Panc1 (cell line): ENCODE measurements around the gene THRB.

Experiments used
- POLR2AphosphoS5 ChIP-seq: IDR thresholded peaks from 2 replicates; pipeline ENCODE4 v1.6.1; 2012; ENCODE audit warnings: mild to moderate bottlenecking, low read depth, low read length, moderate library complexity
- TF ChIP-seq, protein P1 (sequence below): fragments of 450-650 bp; IDR thresholded peaks from 2 replicates; pipeline ENCODE4 v1.5.1; 2017; ENCODE audit warnings: mild to moderate bottlenecking
- TF ChIP-seq, protein P2 (sequence below), 2 experiments: IDR thresholded peaks; 2 replicates each; pipeline ENCODE4 v1.6.1; 2011 to 2012; ENCODE audit warnings: low read depth in 2 of 2, control low read depth in 1 of 2, low read length in 1 of 2, mild to moderate bottlenecking in 1 of 2, moderate library complexity in 1 of 2; ENCODE audit not compliant: insufficient read depth in 1 of 2

DNA sequence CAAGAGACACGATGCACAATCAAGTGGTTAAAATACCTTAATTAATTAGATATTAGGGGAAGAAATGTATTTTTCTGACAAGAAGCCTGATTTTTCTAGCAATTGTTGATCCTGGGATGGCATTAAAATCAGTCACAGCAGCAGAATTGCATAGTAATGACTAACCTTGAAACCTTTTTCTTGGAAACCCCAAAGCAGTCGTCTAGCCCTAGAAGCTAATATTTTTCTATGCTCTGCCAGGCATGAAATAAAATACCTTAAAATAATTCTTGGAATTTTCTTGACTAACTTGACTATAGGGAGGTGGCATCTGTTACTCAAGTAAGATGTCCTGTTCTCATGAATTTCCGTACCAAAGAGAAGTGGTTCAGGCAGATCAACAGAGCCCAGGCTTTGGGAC lies 204.1 kb downstream of the THRB start:
- TF ChIP-seq, protein P1, sequence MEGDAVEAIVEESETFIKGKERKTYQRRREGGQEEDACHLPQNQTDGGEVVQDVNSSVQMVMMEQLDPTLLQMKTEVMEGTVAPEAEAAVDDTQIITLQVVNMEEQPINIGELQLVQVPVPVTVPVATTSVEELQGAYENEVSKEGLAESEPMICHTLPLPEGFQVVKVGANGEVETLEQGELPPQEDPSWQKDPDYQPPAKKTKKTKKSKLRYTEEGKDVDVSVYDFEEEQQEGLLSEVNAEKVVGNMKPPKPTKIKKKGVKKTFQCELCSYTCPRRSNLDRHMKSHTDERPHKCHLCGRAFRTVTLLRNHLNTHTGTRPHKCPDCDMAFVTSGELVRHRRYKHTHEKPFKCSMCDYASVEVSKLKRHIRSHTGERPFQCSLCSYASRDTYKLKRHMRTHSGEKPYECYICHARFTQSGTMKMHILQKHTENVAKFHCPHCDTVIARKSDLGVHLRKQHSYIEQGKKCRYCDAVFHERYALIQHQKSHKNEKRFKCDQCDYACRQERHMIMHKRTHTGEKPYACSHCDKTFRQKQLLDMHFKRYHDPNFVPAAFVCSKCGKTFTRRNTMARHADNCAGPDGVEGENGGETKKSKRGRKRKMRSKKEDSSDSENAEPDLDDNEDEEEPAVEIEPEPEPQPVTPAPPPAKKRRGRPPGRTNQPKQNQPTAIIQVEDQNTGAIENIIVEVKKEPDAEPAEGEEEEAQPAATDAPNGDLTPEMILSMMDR: no peak
- TF ChIP-seq POLR2AphosphoS5: no peak
- TF ChIP-seq, protein P2, sequence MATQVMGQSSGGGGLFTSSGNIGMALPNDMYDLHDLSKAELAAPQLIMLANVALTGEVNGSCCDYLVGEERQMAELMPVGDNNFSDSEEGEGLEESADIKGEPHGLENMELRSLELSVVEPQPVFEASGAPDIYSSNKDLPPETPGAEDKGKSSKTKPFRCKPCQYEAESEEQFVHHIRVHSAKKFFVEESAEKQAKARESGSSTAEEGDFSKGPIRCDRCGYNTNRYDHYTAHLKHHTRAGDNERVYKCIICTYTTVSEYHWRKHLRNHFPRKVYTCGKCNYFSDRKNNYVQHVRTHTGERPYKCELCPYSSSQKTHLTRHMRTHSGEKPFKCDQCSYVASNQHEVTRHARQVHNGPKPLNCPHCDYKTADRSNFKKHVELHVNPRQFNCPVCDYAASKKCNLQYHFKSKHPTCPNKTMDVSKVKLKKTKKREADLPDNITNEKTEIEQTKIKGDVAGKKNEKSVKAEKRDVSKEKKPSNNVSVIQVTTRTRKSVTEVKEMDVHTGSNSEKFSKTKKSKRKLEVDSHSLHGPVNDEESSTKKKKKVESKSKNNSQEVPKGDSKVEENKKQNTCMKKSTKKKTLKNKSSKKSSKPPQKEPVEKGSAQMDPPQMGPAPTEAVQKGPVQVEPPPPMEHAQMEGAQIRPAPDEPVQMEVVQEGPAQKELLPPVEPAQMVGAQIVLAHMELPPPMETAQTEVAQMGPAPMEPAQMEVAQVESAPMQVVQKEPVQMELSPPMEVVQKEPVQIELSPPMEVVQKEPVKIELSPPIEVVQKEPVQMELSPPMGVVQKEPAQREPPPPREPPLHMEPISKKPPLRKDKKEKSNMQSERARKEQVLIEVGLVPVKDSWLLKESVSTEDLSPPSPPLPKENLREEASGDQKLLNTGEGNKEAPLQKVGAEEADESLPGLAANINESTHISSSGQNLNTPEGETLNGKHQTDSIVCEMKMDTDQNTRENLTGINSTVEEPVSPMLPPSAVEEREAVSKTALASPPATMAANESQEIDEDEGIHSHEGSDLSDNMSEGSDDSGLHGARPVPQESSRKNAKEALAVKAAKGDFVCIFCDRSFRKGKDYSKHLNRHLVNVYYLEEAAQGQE (IDR thresholded peaks at IDR 0.05; ENCODE audit: insufficient read depth in 1 of 2, low read depth in 2 of 2, low read length in 1 of 2): no peak
